OCI-LY3 (cell line): ENCODE results near the gene MACROD2.

Experiments used
- H2AFZ ChIP-seq: fragments of 200-600, 300-600 bp; shearing (Covaris generic); 2 replicates; pipeline ENCODE4 v1.6.0; 2014; ENCODE audit warnings: antibody characterized with exemption, low read depth, low read length
- H3K27ac ChIP-seq: fragments of 200-600, 300-600 bp; sonication (generic); 2 replicates; pipeline ENCODE4 v1.5.1; 2014; ENCODE audit warnings: mild to moderate bottlenecking, low read length, moderate library complexity, mixed read lengths
- H3K27me3 ChIP-seq: fragments of 200-600, 300-600 bp; sonication (generic); 2 replicates; pipeline ENCODE4 v1.6.1; 2014; ENCODE audit warnings: low read depth, low read length, mixed read lengths
- H3K36me3 ChIP-seq: fragments of 200-600, 300-600 bp; sonication (generic); replicated peaks from 2 replicates; pipeline ENCODE3; 2014; ENCODE audit warnings: low read depth, low read length, mixed read lengths
- H3K4me1 ChIP-seq: fragments of 300-600, 200-600 bp; sonication (generic); 2 replicates; pipeline ENCODE4 v1.6.1; 2014; ENCODE audit warnings: low read length, mixed read lengths
- H3K4me2 ChIP-seq: fragments of 200-600, 300-600 bp; sonication (generic); 2 replicates; pipeline ENCODE4 v1.6.1; 2014; ENCODE audit warnings: low read length, mixed read lengths
- H3K4me3 ChIP-seq: fragments of 300-600, 200-600 bp; sonication (generic); 2 replicates; pipeline ENCODE4 v1.5.1; 2014; ENCODE audit warnings: antibody characterized with exemption, mild to moderate bottlenecking, low read length, moderate library complexity
- H3K79me2 ChIP-seq: fragments of 300-600, 200-600 bp; shearing (Covaris generic); 2 replicates; pipeline ENCODE4 v1.6.1; 2014; ENCODE audit warnings: mild to moderate bottlenecking, low read length, mixed read lengths
- H3K9ac ChIP-seq: fragments of 300-600, 200-600 bp; shearing (Covaris generic); 2 replicates; pipeline ENCODE4 v1.6.0; 2014; ENCODE audit warnings: mild to moderate bottlenecking, low read length, moderate library complexity
- H3K9me3 ChIP-seq: fragments of 200-600, 300-600 bp; shearing (Covaris generic); 2 replicates; pipeline ENCODE4 v1.6.1; 2014; ENCODE audit warnings: low read length, mixed read lengths; ENCODE audit not compliant: insufficient read depth
- H4K20me1 ChIP-seq: fragments of 200-600, 300-600 bp; sonication (generic); 2 replicates; pipeline ENCODE4 v1.6.1; 2016; ENCODE audit warnings: low read length, mixed read lengths; ENCODE audit not compliant: insufficient read depth
- CTCF ChIP-seq: fragments of 200-600, 300-600 bp; sonication (generic); IDR thresholded peaks from 2 replicates; pipeline ENCODE4 v1.5.1; 2014; ENCODE audit warnings: antibody characterized with exemption, low read length, low read depth
- EZH2phosphoT487 ChIP-seq: fragments of 200-600 bp; shearing (Covaris generic); IDR thresholded peaks from 2 replicates; pipeline ENCODE4 v1.6.1; 2018; ENCODE audit warnings: antibody characterized with exemption, mixed run types, low read depth

Gene MACROD2

GRCh38 chr20:15289337-15289736 lies 1294.0 kb downstream of the MACROD2 start:
- H3K79me2 ChIP-seq = no peaks in the 10 kb centered on the region
- TF ChIP-seq EZH2phosphoT487 (no peak), CTCF (no peak)

DNA sequence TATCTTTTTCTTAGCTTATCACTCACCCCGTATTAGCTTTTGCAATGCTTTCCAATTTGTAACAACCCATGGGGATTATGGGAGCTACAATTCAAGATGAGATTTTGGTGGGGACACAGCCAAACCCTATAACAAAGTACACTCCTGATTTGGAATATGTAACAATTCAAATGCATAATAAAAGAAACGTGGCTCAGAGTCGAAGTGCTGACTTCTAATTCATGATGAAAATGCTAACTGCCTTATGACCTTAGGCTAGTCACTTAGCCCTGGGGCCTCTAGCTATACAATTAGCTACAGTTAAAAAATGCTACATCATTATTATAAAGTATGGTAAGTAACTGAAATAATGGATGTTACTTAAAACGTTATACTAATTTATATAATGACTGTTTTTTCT lies 1297.1 kb downstream of the MACROD2 start:
- Histone ChIP-seq H3K79me2 (no peaks in the 10 kb centered on the region), H2AFZ (no peak overlapping the region), H3K4me2 (no peak overlapping the region), H3K9ac (no peak overlapping the region), H4K20me1 (no peaks in the 10 kb centered on the region), H3K36me3 (no peaks in the 10 kb centered on the region), H3K9me3 (no peaks in the 10 kb centered on the region), H3K4me1 (0 out of 2 replicates have a peak, but pooled peaks cover 3% of the 10 kb centered on the region), H3K27ac (no peak overlapping the region), H3K27me3 (no peaks in the 10 kb centered on the region), H3K4me3 (no peak overlapping the region)
- no peak for TF ChIP-seq CTCF
- TF ChIP-seq EZH2phosphoT487 = no peak

More at GRCh38 chr20:15289337-15289736, 1294.0 kb downstream of the MACROD2 start:
- H2AFZ ChIP-seq = no peak overlapping the region
- H3K4me2 ChIP-seq = no peak overlapping the region
- H3K9ac ChIP-seq = no peak overlapping the region
- no peaks in the 10 kb centered on the region for H4K20me1 ChIP-seq
- no peak overlapping the region for H3K4me3 ChIP-seq
- H3K36me3 ChIP-seq = no peaks in the 10 kb centered on the region
- H3K4me1 ChIP-seq = 0 out of 2 replicates have a peak, but pooled peaks cover 3% of the 10 kb centered on the region
- no peaks in the 10 kb centered on the region for H3K27me3 ChIP-seq
- H3K27ac ChIP-seq = no peak overlapping the region
- no peaks in the 10 kb centered on the region for H3K9me3 ChIP-seq

DNA sequence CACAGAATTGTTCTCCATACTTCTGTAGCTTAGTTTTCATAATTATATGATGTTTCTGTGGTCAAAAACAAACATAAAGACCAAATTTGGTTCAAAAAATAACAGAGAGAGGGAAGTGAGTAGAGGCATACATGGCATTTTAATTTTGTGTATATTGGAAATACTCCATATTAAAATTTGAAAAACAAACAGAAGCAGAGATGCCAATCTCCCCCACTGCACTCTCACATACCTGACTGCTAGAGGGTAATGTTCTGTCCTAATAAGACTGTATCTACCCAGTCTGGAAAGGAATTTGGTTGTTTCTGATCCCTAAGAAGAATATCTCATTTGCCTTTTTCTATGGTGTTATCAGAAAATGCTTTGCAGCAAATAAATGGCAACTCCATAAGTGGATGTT lies 1301.1 kb downstream of the MACROD2 start:
- Histone ChIP-seq H4K20me1 (no peaks in the 10 kb centered on the region), H3K79me2 (no peaks in the 10 kb centered on the region)
- no peak for TF ChIP-seq CTCF
- TF ChIP-seq EZH2phosphoT487 = no peak

GRCh38 chr20:15297059-15297875 lies 1302.0 kb downstream of the MACROD2 start:
- H3K27ac ChIP-seq = no peak overlapping the region
- H3K27me3 ChIP-seq = no peaks in the 10 kb centered on the region
- no peaks in the 10 kb centered on the region for H3K79me2 ChIP-seq
- no peaks in the 10 kb centered on the region for H3K4me1 ChIP-seq
- H3K4me3 ChIP-seq = no peak overlapping the region
- no peaks in the 10 kb centered on the region for H4K20me1 ChIP-seq
- H2AFZ ChIP-seq = no peak overlapping the region
- TF ChIP-seq CTCF = no peak
- no peak for TF ChIP-seq EZH2phosphoT487
- no peak overlapping the region for H3K4me2 ChIP-seq
- H3K9ac ChIP-seq = no peak overlapping the region
- H3K36me3 ChIP-seq = no peaks in the 10 kb centered on the region
- H3K9me3 ChIP-seq = no peaks in the 10 kb centered on the region

More for the DNA sequence above, 1301.1 kb downstream of the MACROD2 start:
- Histone ChIP-seq H3K9ac (no peak overlapping the region), H3K4me2 (no peak overlapping the region), H3K4me3 (no peak overlapping the region), H3K36me3 (no peaks in the 10 kb centered on the region), H2AFZ (no peak overlapping the region), H3K9me3 (no peaks in the 10 kb centered on the region), H3K27me3 (no peaks in the 10 kb centered on the region), H3K4me1 (0 out of 2 replicates have a peak, but pooled peaks cover 2% of the 10 kb centered on the region), H3K27ac (no peak overlapping the region)
